Activated CD8-positive, alpha-beta memory T cell treated with anti-CD3 and anti-CD28 coated beads for 36 hours (primary cell): ENCODE results near the gene ACAD9. TPM values are rescaled to one million over a fixed set of nuclear protein-coding genes. Genes with fewer than 3 reads are reported as not detected.
"Not testable (repeated sequence)": the region's sequence is repeated elsewhere in the genome, so short reads cannot be mapped to it uniquely, and the experiment has no call there.

Experiments
- CTCF ChIA-PET: fragments of 350-600 bp; sonication (Branson Sonifier 250); formaldehyde crosslinking; loops from one replicate; lab custom pipeline; 2021; ENCODE audit warnings: antibody characterized with exemption; lab: Charles Lee
- POLR2A ChIA-PET: fragments of 350-600 bp; sonication (Branson Sonifier 250); formaldehyde crosslinking; loops from one replicate; lab custom pipeline; 2021; ENCODE audit warnings: antibody characterized with exemption; lab: Charles Lee
- total RNA-seq, 2 experiments: library from RNA; stranded (reverse); gene quantifications; one replicate each; pipeline ENCODE4 v1.2.3, GENCODE V29; 2021

ACAD9 gene
- 10 to 100 TPM; 47.4 to 56.1 TPM for total RNA-seq

GRCh38 chr3:128879125-128879969 is at the start of gene ACAD9:
Gene ACAD9, plus strand, starts transcription at chr3:128879620. Its CDS starts 72 bp downstream, at chr3:128879692.
- POLR2A ChIA-PET = interaction anchor here (0.7 to 2.2 kb wide), 7 partner anchors 13 to 437 kb away, joined by 3 to 6 read pairs (median 5); partner anchors contain the start of gene RPN1
- CTCF ChIA-PET = interaction anchor here (0.7 to 2.1 kb wide), 8 partner anchors 8 to 228 kb away, joined by 3 to 9 read pairs (median 3); no protein-coding TSS in a partner anchor

DNA sequence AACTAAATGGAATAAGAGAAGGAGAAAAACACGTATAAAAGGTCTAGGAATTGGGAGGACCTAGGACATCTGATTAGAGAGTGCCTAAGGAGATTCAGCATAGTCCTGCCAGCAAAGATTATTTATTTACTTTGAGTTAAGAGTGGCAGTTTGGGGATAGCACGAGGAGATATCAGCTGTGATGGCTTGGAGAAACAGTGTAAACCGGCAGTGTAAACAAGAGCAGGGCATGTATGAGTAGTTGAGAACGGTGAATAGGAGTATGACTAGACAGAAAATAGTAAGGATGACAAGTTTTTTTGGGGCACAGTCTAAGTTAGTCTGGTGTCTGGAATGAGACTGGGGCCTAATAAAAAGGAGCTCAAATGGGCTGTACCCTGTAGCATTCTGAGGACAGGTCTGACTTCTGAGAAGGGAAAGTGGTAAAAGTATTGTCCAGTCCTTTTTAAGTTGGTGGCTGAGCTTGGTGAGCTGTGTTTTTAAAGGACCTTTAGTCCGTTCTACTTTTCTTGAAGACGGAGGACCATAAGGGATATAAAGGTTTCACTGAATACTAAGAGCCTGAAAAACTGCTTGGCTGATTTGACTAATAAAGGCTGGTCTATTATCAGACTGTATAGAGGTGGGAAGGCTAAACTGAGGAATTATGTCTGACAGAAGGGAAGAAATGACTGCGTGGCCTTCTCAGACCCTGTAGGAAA is 49.3 kb upstream of the ACAD9 start:
- CTCF ChIA-PET, POLR2A ChIA-PET: not testable (repeated sequence)

DNA sequence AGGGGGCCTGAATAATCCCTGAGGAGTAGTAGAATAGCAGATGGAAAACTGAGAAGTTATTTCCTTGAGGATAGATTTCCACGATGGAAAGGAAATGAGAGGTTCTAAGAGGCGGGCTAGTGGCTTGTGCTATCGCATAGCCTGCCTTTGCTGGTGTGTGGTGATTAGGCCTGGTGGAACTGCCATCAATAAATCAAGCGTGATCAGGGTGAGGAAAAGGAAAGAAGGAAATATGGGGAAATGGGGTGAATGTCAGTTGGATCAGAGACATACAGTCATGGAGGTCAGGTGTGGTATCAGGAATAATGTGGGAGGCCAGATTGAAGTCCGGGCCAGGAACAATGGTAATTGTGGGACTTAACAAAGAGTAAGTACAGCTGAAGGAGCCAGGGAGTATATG is 48.7 kb upstream of the ACAD9 start:
- POLR2A ChIA-PET, CTCF ChIA-PET: not testable (repeated sequence)

GRCh38 chr3:128832979-128833378 is 46.4 kb upstream of the ACAD9 start:
- CTCF ChIA-PET, POLR2A ChIA-PET: not testable (repeated sequence)

DNA sequence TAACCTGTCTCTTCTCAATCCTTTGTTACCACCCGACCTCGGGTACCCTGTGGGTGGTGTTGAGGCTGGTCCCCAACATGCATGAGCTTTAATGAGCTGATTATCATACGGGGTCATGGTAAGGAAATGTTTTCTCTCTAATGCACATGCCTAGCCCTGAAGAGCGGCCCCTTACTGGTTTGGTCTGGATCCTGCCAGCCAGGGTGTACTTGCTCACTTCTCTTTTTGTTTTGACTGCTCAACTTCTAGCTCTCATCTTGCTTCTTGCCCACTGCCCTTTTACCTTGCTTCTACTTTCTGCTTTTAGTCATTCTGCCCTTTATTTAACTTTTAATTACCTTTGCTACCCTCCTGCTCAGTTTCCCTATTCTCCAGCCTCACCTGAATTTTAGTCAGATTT is 44.3 kb upstream of the ACAD9 start:
- ChIA-PET POLR2A (no interaction called here), CTCF (no interaction called here)

GRCh38 chr3:128841926-128842920 is 37.2 kb upstream of the ACAD9 start:
- ChIA-PET CTCF (no interaction called here), POLR2A (no interaction called here)

DNA sequence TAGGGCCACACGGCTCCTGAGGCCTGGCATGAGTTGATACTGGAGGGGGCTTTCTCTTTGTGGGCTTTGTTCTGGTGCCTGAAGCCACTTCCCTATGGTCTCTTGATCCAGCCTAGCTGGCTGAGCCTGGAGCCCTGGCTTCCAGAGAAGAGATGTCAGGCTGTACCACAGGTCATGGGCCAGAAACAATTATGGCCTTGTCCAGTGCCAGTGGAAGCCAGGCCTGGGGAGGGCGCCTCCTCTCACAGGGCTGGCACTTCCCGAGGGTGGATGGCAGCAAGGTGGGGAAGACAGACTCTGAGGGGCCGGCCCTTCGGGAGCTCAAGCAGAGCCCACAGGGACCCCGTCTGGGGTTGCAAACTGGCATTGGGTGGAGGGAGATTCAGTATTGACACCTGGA is 34.9 kb upstream of the ACAD9 start:
- POLR2A ChIA-PET = no interaction called here
- CTCF ChIA-PET = interaction anchor here (2.7 kb wide), 1 partner anchor 227 kb away, joined by 10 read pairs; no protein-coding TSS in a partner anchor

DNA sequence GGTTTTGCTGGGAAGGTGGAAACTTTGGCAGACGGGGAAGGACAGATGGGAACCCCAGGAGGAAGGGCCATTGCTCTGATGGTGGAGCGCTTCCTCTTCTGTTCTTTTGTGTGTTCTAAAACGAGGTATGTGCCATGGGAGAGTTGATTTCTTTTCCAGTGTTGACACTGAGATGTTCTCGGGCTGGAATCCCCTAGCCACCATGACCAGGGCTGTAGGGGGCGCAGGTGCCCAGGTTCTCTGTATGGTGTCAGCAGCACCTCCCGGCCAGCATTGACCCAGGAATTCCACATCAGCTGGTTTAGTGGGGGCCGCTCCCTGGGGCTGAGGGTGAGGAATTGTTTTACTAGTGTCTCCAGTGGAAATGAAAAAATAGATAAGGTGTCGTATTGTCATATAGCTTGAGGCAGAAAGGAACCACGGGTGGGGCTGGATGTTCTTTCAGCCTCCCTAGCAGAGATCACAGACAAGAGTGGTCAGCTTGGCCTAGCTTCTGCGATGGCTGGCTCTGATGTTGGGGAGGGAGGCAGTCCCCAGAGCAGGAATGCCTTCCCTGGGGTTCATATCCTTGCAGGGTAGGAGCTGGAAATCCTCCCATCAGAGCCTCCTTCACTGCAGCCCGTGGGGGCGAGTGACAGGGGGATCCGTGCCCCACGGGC is 34.2 kb upstream of the ACAD9 start:
- CTCF ChIA-PET = interaction anchor here (0.6 to 2.7 kb wide), 15 partner anchors 9 to 354 kb away, joined by 3 to 10 read pairs (median 3); no protein-coding TSS in a partner anchor

DNA sequence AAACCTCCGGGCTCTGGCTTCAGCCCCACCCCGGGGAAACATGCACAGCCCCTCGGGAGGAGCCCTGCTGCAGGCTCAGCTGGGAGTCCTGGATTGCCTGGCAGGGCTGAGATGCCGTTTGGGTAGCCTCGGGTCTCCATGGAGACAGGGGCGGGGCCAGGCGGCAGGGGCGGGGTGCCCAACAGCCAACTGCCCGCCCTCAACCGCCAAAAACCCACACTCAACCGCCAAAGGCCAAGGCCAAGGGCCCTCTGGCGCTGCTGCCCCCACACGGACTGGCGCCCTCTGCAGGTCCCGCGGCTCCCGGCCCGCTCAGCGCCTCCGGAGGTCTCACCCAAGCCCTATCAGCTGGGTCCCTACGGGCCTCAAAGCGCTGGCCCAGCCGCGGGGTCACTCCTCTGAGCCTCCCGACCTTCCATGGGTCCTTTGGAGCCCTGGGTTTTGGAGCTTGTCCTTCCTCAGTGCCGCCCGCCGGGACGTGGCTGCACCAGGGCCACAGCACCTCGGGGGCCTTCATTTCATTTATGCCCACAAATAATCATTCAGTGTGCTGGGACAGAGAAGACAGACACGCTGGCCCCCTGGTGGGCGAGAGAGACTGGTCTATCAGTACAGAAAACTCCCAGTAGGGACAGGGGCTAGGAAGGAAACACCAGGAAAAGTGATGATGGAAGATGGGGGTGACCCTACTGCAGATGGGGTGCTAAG is 33.5 kb upstream of the ACAD9 start:
- ChIA-PET CTCF (interaction anchor here (0.6 to 2.7 kb wide), 15 partner anchors 9 to 355 kb away, joined by 3 to 10 read pairs (median 3); no protein-coding TSS in a partner anchor), POLR2A (no interaction called here)

More for the DNA sequence above, 34.2 kb upstream of the ACAD9 start:
- POLR2A ChIA-PET = no interaction called here

GRCh38 chr3:128846486-128846891 is 32.9 kb upstream of the ACAD9 start:
- ChIA-PET CTCF (interaction anchor here (0.7 to 2.7 kb wide), 11 partner anchors 10 to 229 kb away, joined by 3 to 10 read pairs (median 3); no protein-coding TSS in a partner anchor), POLR2A (no interaction called here)

DNA sequence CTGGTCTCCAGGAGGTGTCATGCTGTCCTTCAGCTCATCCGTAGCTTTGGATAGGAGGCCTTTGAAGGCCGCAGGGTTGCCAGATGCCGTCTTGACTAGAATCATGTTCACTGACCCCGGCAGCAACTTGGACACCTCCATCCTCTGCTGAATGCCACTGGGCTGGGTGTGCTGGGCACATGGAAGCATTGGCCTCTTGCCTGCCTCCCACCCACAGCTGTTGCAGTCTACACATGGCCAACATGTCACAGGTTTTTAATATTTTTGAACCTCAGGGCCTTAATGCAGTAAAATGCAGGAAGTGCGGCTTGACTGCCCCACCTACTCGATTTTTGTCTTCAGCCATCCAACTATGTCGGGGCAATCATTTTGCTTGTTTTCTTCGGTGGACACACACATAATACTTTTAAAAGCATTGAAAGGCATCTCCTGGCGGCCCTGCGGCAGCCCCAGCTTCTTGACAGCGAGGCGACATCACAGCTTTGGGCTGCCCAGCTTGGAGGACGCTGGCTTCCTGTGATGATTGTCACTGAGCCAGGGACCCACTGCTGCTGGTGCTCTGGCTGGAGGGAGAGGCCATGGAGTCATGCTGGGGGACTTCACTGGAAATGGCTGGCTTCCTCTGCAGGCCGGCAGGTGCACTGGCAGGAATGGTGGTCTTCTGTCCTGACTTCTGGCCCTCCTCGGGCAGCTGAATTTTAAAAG is 31.6 kb upstream of the ACAD9 start:
- POLR2A ChIA-PET = no interaction called here

GRCh38 chr3:128848936-128849335 is 30.5 kb upstream of the ACAD9 start:
- ChIA-PET CTCF (interaction anchor here (0.6 kb wide), 1 partner anchor 30 kb away, joined by 3 read pairs; the partner anchor contains the start of gene ACAD9), POLR2A (no interaction called here)

More for the DNA sequence above, 31.6 kb upstream of the ACAD9 start:
- CTCF ChIA-PET = interaction anchor here (0.7 to 1.4 kb wide), 3 partner anchors 30 to 536 kb away, joined by 3 to 4 read pairs (median 3); no protein-coding TSS in a partner anchor

GRCh38 chr3:128849911-128850455 is 29.4 kb upstream of the ACAD9 start:
- ChIA-PET POLR2A (no interaction called here), CTCF (no interaction called here)

DNA sequence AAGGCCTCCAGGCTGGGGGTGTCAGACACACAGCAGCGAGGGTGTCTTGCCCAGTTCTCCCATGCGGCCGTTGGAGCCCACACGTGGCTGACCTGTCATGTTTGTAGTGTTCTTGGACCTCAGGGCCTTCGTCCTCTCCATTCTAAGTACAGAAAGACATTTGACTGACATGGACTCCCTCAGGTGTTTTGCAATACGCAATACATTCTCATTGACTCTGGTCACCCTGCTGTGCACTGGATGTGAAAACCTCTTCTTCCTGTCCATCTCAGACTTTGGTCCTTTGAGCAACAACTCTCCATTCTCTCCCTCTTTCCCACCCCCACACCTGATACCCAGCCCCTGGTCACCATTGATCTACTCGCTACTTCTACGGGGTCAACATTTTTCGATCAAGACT is 28.9 kb upstream of the ACAD9 start:
- ChIA-PET POLR2A (interaction anchor here (0.6 kb wide), 1 partner anchor 106 kb away, joined by 3 read pairs; no protein-coding TSS in a partner anchor), CTCF (no interaction called here)

DNA sequence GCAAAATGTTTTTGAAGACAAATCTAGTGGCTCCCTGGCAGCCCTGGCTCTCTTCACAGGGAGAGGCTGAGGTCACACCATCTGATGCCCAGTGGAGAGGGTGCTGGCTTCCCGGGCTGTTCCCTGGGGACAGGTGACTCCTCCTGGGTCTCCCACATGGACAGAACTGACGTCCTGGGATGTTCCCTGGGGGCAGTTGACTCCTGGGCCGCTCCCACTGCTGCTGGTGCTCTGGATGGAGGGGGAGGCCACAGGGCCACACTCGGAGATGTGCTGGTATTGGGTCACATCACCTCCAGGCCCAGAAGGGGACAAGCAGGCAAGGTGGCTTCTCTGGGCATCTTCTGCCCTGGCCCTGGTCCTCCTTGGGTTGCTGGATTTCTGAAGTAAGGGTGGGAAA is 27.8 kb upstream of the ACAD9 start:
- CTCF ChIA-PET = no interaction called here

DNA sequence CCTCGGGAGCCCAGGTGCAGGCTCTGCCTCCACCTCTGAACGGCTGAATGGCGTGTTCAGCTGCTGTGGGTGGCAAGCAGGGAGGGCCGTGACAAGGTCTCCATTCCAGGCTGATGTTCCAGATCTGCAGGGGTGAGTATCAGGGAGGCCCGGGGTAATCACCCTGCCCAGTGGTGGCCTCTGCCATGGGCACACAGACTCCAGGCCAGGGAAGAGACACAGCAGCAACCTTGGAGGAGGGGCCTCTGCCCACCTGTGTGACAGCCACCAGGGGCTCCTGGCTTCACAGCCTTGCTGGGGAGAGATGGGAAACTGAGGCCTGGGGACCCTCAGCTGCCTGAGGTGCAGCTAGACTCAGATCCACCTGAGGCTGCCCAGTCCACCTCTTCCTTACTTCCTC is 25.6 kb upstream of the ACAD9 start:
- ChIA-PET CTCF (no interaction called here), POLR2A (no interaction called here)

More for the DNA sequence above, 27.8 kb upstream of the ACAD9 start:
- POLR2A ChIA-PET = no interaction called here

GRCh38 chr3:128854475-128854874 is 24.9 kb upstream of the ACAD9 start:
- POLR2A ChIA-PET = no interaction called here
- CTCF ChIA-PET = no interaction called here
